ENCODE data around the gene PRR33.

DNA sequence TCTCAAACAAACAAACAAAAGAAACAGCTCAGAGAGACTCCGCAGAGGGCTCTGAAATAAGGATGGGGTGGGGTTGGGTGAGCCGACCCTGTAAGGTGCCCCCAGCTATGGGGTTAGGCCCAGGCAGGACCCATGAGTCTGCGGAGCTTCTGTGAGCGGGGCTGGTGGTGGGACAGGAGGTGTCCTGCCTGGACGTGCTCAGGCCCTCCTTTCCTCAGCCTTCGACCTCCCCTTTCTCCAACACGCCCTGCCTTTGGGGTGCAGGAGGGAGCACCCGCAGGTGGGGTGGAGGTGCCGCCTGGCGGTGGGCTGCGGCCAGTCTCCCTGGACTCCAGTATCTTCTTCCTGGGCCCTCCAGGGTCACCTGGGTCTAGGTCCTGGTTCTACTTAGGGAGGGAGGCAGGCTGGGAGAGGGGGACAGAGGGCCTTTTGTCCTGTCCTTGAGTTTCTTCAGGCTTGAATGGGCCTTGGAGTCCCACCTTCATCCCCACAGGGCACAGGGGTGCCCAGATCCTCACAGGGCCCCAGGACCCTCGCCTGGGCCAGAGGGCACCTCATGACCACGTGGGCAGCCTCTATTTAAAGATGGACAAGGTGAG, 12.3 kb downstream of the PRR33 start:
- TF ChIP-seq, protein P1, sequence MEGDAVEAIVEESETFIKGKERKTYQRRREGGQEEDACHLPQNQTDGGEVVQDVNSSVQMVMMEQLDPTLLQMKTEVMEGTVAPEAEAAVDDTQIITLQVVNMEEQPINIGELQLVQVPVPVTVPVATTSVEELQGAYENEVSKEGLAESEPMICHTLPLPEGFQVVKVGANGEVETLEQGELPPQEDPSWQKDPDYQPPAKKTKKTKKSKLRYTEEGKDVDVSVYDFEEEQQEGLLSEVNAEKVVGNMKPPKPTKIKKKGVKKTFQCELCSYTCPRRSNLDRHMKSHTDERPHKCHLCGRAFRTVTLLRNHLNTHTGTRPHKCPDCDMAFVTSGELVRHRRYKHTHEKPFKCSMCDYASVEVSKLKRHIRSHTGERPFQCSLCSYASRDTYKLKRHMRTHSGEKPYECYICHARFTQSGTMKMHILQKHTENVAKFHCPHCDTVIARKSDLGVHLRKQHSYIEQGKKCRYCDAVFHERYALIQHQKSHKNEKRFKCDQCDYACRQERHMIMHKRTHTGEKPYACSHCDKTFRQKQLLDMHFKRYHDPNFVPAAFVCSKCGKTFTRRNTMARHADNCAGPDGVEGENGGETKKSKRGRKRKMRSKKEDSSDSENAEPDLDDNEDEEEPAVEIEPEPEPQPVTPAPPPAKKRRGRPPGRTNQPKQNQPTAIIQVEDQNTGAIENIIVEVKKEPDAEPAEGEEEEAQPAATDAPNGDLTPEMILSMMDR (IDR thresholded peaks at IDR 0.05), result no peak
- no peak for TF ChIP-seq POLR2AphosphoS5 (IDR thresholded peaks at IDR 0.05)
- no peak for TF ChIP-seq POLR2A (IDR thresholded peaks at IDR 0.05)
- no peak for TF ChIP-seq EP300 (IDR thresholded peaks at IDR 0.05)
